HepG2 (cell line): ENCODE measurements around the gene MFSD2A. TPM values are rescaled to one million over a fixed set of nuclear protein-coding genes. Genes with fewer than 3 reads are reported as not detected.

Source experiments
- ATAC-seq: fragments of 200-7000 bp; cut with Tn5 transposase; 3 replicates; pipeline ENCODE4 v1.9.1; 2020; ENCODE audit warnings: mild to moderate bottlenecking, moderate library complexity
- BruUV-seq: library from RNA; stranded (reverse); fragments of 400-500 nt; replicated peaks from 2 replicates; lab custom pipeline; 2021; lab: Mats Ljungman, UMichigan
- CTCF ChIA-PET: fragments of 300-600 bp; formaldehyde crosslinking; extraction: SDS; loops from one replicate; lab custom pipeline; 2021; ENCODE audit warnings: low total read pairs, inconsistent platforms, low intra/inter-chr PET ratio; lab: Yijun Ruan, JAX
- POLR2A ChIA-PET: fragments of 350-600 bp; sonication (Branson Sonifier 250); formaldehyde crosslinking; loops from one replicate; lab custom pipeline; 2020; ENCODE audit warnings: antibody characterized with exemption, inconsistent platforms; lab: Yijun Ruan, JAX
- DNase-seq: peaks from one replicate; pipeline ENCODE4 v3.0.0-alpha.2; 2015; ENCODE audit warnings: low spot score
- FAIRE-seq: peaks from 3 replicates; lab custom pipeline; 2011; peaks lifted over from hg19 to GRCh38; lab: Jason Lieb, UNC
- H2AFZ ChIP-seq: one replicate; pipeline ENCODE4 v1.6.1; 2011; ENCODE audit warnings: low read length, inconsistent platforms
- H3K27ac ChIP-seq: fragments of 300-600 bp; 3 replicates; pipeline ENCODE4 v1.8.0; 2011; ENCODE audit warnings: mixed run types, mild to moderate bottlenecking, mixed read lengths, low read length, inconsistent platforms; ENCODE audit not compliant: insufficient read depth; ENCODE audit errors: extremely low read length
- H3K27me3 ChIP-seq, 2 experiments: fragments of 200-600 bp in 1 of 2; 2 replicates in 1 of 2; 3 replicates in 1 of 2; pipeline versions ENCODE4 v1.6.0 to v1.8.0; 2011; ENCODE audit warnings: low read length in 2 of 2, mild to moderate bottlenecking in 2 of 2, moderate library complexity in 2 of 2, inconsistent platforms in 1 of 2; ENCODE audit not compliant: insufficient read depth in 2 of 2, control insufficient read depth in 1 of 2
- H3K36me3 ChIP-seq, 2 experiments: fragments of 200-600 bp in 1 of 2; replicated peaks in 1 of 2; 2 replicates in 1 of 2; 3 replicates in 1 of 2; pipeline versions ENCODE4 v1.5.1 to v1.8.0; 2011; ENCODE audit warnings: low read length in 2 of 2, inconsistent platforms in 1 of 2; ENCODE audit not compliant: insufficient read depth in 2 of 2, control insufficient read depth in 1 of 2
- H3K4me1 ChIP-seq: 2 replicates; pipeline ENCODE4 v1.5.1; 2012; ENCODE audit warnings: low read length, inconsistent platforms; ENCODE audit not compliant: insufficient read depth
- H3K4me2 ChIP-seq: 2 replicates; pipeline ENCODE4 v1.6.0; 2011; ENCODE audit warnings: low read depth, low read length, inconsistent platforms
- H3K4me3 ChIP-seq, 3 experiments: fragments of 200-600 bp in 1 of 3; sonication (generic), shearing (Covaris generic) in 1 of 3; replicated peaks in 1 of 3; 2 replicates each; pipeline ENCODE4 v1.5.1; 2011 to 2016; ENCODE audit warnings: low read length in 3 of 3, inconsistent platforms in 2 of 3, low read depth in 2 of 3, mild to moderate bottlenecking in 2 of 3, control low read depth in 1 of 3, mixed read lengths in 1 of 3; ENCODE audit not compliant: insufficient read depth in 1 of 3
- H3K79me2 ChIP-seq: one replicate; pipeline ENCODE4 v1.6.1; 2011; ENCODE audit warnings: low read length, inconsistent platforms; ENCODE audit not compliant: insufficient read depth
- H3K9ac ChIP-seq: 2 replicates; pipeline ENCODE4 v1.6.0; 2011; ENCODE audit warnings: mild to moderate bottlenecking, low read depth, low read length, inconsistent platforms; ENCODE audit not compliant: insufficient read depth
- H3K9me3 ChIP-seq: 2 replicates; pipeline ENCODE4 v1.5.1; 2012; ENCODE audit warnings: mild to moderate bottlenecking, low read length
- H4K20me1 ChIP-seq: 2 replicates; pipeline ENCODE4 v1.6.0; 2011; ENCODE audit warnings: inconsistent platforms, mild to moderate bottlenecking, low read length, moderate library complexity; ENCODE audit not compliant: insufficient read depth
- ATF4 ChIP-seq, 2 experiments: fragments of 450-650 bp in 1 of 2; sonication (generic) in 1 of 2; formaldehyde crosslinking; IDR thresholded peaks; 2 replicates each; pipeline versions ENCODE4 v1.5.0 to v1.8.0; 2020 to 2022; ENCODE audit warnings: mild to moderate bottlenecking in 1 of 2, missing genetic modification reagents in 1 of 2
- FOXJ3 ChIP-seq: sonication (generic); formaldehyde crosslinking; IDR thresholded peaks from 2 replicates; pipeline ENCODE4 v1.4.0; 2020; ENCODE audit warnings: missing genetic modification reagents, mild to moderate bottlenecking, borderline replicate concordance
- MXD4 ChIP-seq: IDR thresholded peaks from 2 replicates; pipeline ENCODE4 v1.6.1; 2016; ENCODE audit warnings: mild to moderate bottlenecking, missing biosample characterization, missing genetic modification reagents
- NCOA2 ChIP-seq: sonication (generic); formaldehyde crosslinking; IDR thresholded peaks from 2 replicates; pipeline ENCODE4 v1.8.0; 2022; ENCODE audit warnings: inconsistent platforms
- SUZ12 ChIP-seq: fragments of 150-350 bp; IDR thresholded peaks from 2 replicates; pipeline ENCODE4 v1.6.1; 2014; ENCODE audit warnings: low read depth, low read length
- TOPORS ChIP-seq: sonication (generic); formaldehyde crosslinking; IDR thresholded peaks from 2 replicates; pipeline ENCODE4 v1.8.0; 2023; ENCODE audit warnings: mild to moderate bottlenecking, missing genetic modification reagents
- XBP1 ChIP-seq: sonication (generic); formaldehyde crosslinking; IDR thresholded peaks from 2 replicates; pipeline ENCODE4 v1.5.0; 2020; ENCODE audit warnings: missing genetic modification reagents
- ZBTB4 ChIP-seq: sonication (generic); formaldehyde crosslinking; IDR thresholded peaks from 2 replicates; pipeline ENCODE4 v1.4.0; 2020; ENCODE audit warnings: missing genetic modification reagents, mild to moderate bottlenecking, borderline replicate concordance
- ZNF33B ChIP-seq: sonication (generic); formaldehyde crosslinking; IDR thresholded peaks from 2 replicates; pipeline ENCODE4 v1.5.1; 2020; ENCODE audit warnings: mild to moderate bottlenecking, missing genetic modification reagents
- ZNF724P ChIP-seq: sonication (generic); formaldehyde crosslinking; IDR thresholded peaks from 2 replicates; pipeline ENCODE4 v1.8.0; 2022; ENCODE audit warnings: missing genetic modification reagents, borderline replicate concordance
- ZNF775 ChIP-seq: sonication (generic); formaldehyde crosslinking; IDR thresholded peaks from 2 replicates; pipeline ENCODE4 v1.4.0; 2020; ENCODE audit warnings: missing genetic modification reagents, mild to moderate bottlenecking, moderate library complexity, borderline replicate concordance
- WGBS: methylation state at CpG from one replicate; pipeline ENCODE4 v1.1.6; 2017; ENCODE audit warnings: low lambda C conversion rate; 5-methylcytosine and 5-hydroxymethylcytosine counted together
- in situ Hi-C: cut with HindIII; loops from 2 replicates; pipeline ENCODE4 v1.10.0; 2017; ENCODE audit warnings: low pct_unique_long_range_greater_than_20kb; ENCODE audit not compliant: extremely low pct_ligation_motif_present
- intact Hi-C: fragments of 100-400 bp; cut with micrococcal nuclease; formaldehyde crosslinking; loops from one replicate; pipeline ENCODE4 v1.10.0; 2022; ENCODE audit not compliant: unreplicated experiment
- polyA plus RNA-seq, 8 experiments: library from polyadenylated mRNA; depleted of rRNA in 3 of 8; stranded (reverse) in 7 of 8; unstranded in 1 of 8; fragments of >200 nt; fragmentation: Illumina TruSeq in 4 of 8; extraction: Trizol in 4 of 8; gene quantifications; 2 replicates each; pipeline versions ENCODE4 v1.2.1 to v1.2.3, GENCODE V29; 2011 to 2016; ENCODE audit warnings: low read depth in 4 of 8, missing spikeins in 1 of 8, mixed read lengths in 1 of 8; ENCODE audit not compliant: insufficient read depth in 1 of 8
- total RNA-seq, 5 experiments: library from RNA; depleted of rRNA; stranded (reverse); fragments of >200 nt; fragmentation: Illumina TruSeq; extraction: Trizol; gene quantifications; 2 replicates each; pipeline ENCODE4 v1.2.3, GENCODE V29; 2016; ENCODE audit warnings: low read depth in 1 of 5

MFSD2A gene
- total and polyA plus RNA-seq, 2 of the 13 experiments (the other 11 are each of a cell fraction or from before 2014, with no cell fraction given) = 0.08 TPM; not detected in 1

GRCh38 chr1:39981385-39981784 lies 26.4 kb downstream of the MFSD2A start:
- Histone ChIP-seq H3K36me3 (no peaks in the 10 kb centered on the region), H3K9me3 (no peaks in the 10 kb centered on the region), H3K27ac (no peak overlapping the region), H4K20me1 (no peaks in the 10 kb centered on the region), H3K79me2 (no peaks in the 10 kb centered on the region), H2AFZ (no peak overlapping the region), H3K9ac (no peak overlapping the region), H3K27me3 (no peaks in the 10 kb centered on the region), H3K4me3 (no peak overlapping the region), H3K4me1 (peaks cover 8% of the 10 kb centered on the region; the same call in 1 of the 2 replicates), H3K4me2 (no peak overlapping the region)
- in situ Hi-C loops (no loop called here), intact Hi-C loops (no loop called here)
- POLR2A ChIA-PET = no interaction called here
- ATAC-seq (no peak), DNase-seq (no peak), FAIRE-seq (no peak)
- BruUV-seq = no TSS peak
- CTCF ChIA-PET = no interaction called here
- 47% methylated on average over 9 of the region's 9 CpGs for WGBS
- no peak for TF ChIP-seq ATF4 (CRISPR knock-in tag; IDR thresholded peaks at IDR 0.05)
- TF ChIP-seq NCOA2 (CRISPR knock-in tag) = no peak
- TF ChIP-seq XBP1 (CRISPR knock-in tag) = no peak
- no peak for TF ChIP-seq ZNF724P (CRISPR knock-in tag)
- no peak for TF ChIP-seq ZBTB4
- TF ChIP-seq ZNF775 (CRISPR knock-in tag) = no peak
- no peak for TF ChIP-seq TOPORS
- TF ChIP-seq ZNF33B (CRISPR knock-in tag) = no peak
- TF ChIP-seq SUZ12 = no peak
- no peak for TF ChIP-seq FOXJ3 (CRISPR knock-in tag)
- TF ChIP-seq MXD4 = no peak
- TF ChIP-seq, all 625 proteins: peak for 0
